NCI-H774 (cell line): ENCODE data around the gene LCP2.

Source experiments
- DNase-seq: peaks from one replicate; lab custom pipeline; 2025; lab: John Stamatoyannopoulos, UW

The LCP2 gene

GRCh38 chr5:170315154-170315553 is 17.6 kb upstream of the LCP2 start:
- no peak for DNase-seq

GRCh38 chr5:170314541-170315095 is 17.0 kb upstream of the LCP2 start:
- DNase-seq: no peak

GRCh38 chr5:170313816-170314215 is 16.2 kb upstream of the LCP2 start:
- DNase-seq: no peak

- no peak for DNase-seq
Measured at GRCh38 chr5:170313344-170313743, 15.8 kb upstream of the LCP2 start.

GRCh38 chr5:170312666-170313065 is 15.1 kb upstream of the LCP2 start:
- no peak for DNase-seq

- no peak for DNase-seq
Measured at GRCh38 chr5:170312301-170312595, 14.7 kb upstream of the LCP2 start.

- no peak for DNase-seq
Measured at GRCh38 chr5:170311511-170312300, 14.1 kb upstream of the LCP2 start.

GRCh38 chr5:170310256-170310926 is 12.8 kb upstream of the LCP2 start:
- no peak for DNase-seq

GRCh38 chr5:170308686-170309085 is 11.1 kb upstream of the LCP2 start:
- no peak for DNase-seq

- no peak for DNase-seq
Measured at GRCh38 chr5:170307575-170308465, 10.2 kb upstream of the LCP2 start.

- no peak for DNase-seq
Measured at GRCh38 chr5:170306381-170306831, 8.8 kb upstream of the LCP2 start.

GRCh38 chr5:170305646-170306025 is 8.1 kb upstream of the LCP2 start:
- DNase-seq: no peak

- no peak for DNase-seq
Measured at GRCh38 chr5:170305016-170305645, 7.6 kb upstream of the LCP2 start.

- DNase-seq: no peak
Measured at GRCh38 chr5:170303549-170303948, 6.0 kb upstream of the LCP2 start.

GRCh38 chr5:170302653-170303501 is 5.3 kb upstream of the LCP2 start:
- DNase-seq: no peak

- DNase-seq: no peak
Measured at GRCh38 chr5:170301981-170302652, 4.5 kb upstream of the LCP2 start.

GRCh38 chr5:170301149-170301548 is 3.6 kb upstream of the LCP2 start:
- DNase-seq: no peak

GRCh38 chr5:170300361-170301013 is 2.9 kb upstream of the LCP2 start:
- no peak for DNase-seq

- DNase-seq: no peak
Measured at GRCh38 chr5:170296935-170297588, 515 bp downstream of the LCP2 start.
